ENCODE results near the gene WRAP53.

Gene WRAP53

GRCh38 chr17:7709031-7709430 is 20.8 kb downstream of the WRAP53 start:
- H2BK120ac ChIP-seq (ENCODE audit: low read depth, low read length), result no peak overlapping the region
- no peak overlapping the region for H3K27ac ChIP-seq (ENCODE audit: low read depth, low read length)
- no peak overlapping the region for H3K56ac ChIP-seq (ENCODE audit: low read length)
- no peaks in the 10 kb centered on the region for H3K36me3 ChIP-seq (ENCODE audit: control insufficient read depth, insufficient read depth, low read length)
- H3K79me1 ChIP-seq (ENCODE audit: low read length), result no peaks in the 10 kb centered on the region
- no peak overlapping the region for H2BK15ac ChIP-seq (replicated peaks; ENCODE audit: low read depth)
- H3K4me2 ChIP-seq (ENCODE audit: low read length), result no peak overlapping the region
- no peak overlapping the region for H4K8ac ChIP-seq (ENCODE audit: low read depth, low read length)
- H3K23ac ChIP-seq (ENCODE audit: low read length), result no peak overlapping the region
- H4K5ac ChIP-seq (ENCODE audit: low read length), result no peak overlapping the region
- H3K4ac ChIP-seq (ENCODE audit: low read depth, low read length), result no peak overlapping the region
- no peak overlapping the region for H3K18ac ChIP-seq (ENCODE audit: low read length)
- peaks cover 4% of the 10 kb centered on the region for H3K4me1 ChIP-seq (ENCODE audit: control insufficient read depth, low read depth, low read length)
- H3K27me3 ChIP-seq (ENCODE audit: insufficient read depth, low read length, poor library complexity), result peaks cover 3% of the 10 kb centered on the region
- no peak overlapping the region for H3K9ac ChIP-seq (ENCODE audit: low read length)
- no CpG with 5 or more reads among the region's 11 CpGs for WGBS (ENCODE audit: extremely low coverage, insufficient coverage, low lambda C conversion rate)
- no peaks in the 10 kb centered on the region for H3K79me2 ChIP-seq (ENCODE audit: control insufficient read depth, insufficient read depth, low read length)
- H2AK5ac ChIP-seq (ENCODE audit: low read length), result no peak overlapping the region
- DNase-seq, result no peak
- no peak overlapping the region for H3K4me3 ChIP-seq (ENCODE audit: low read length)
- no peak overlapping the region for H2BK5ac ChIP-seq (ENCODE audit: low read length)

- no peak overlapping the region for H3K4ac ChIP-seq (ENCODE audit: low read depth, low read length)
- no peak overlapping the region for H3K9ac ChIP-seq (ENCODE audit: low read length)
- H2AK5ac ChIP-seq (ENCODE audit: low read length), result no peak overlapping the region
- H2BK15ac ChIP-seq (replicated peaks; ENCODE audit: low read depth), result no peak overlapping the region
- peaks cover 3% of the 10 kb centered on the region for H3K27me3 ChIP-seq (ENCODE audit: insufficient read depth, low read length, poor library complexity)
- H3K4me2 ChIP-seq (ENCODE audit: low read length), result no peak overlapping the region
- no peak overlapping the region for H3K27ac ChIP-seq (ENCODE audit: low read depth, low read length)
- WGBS (ENCODE audit: extremely low coverage, insufficient coverage, low lambda C conversion rate), result no CpG with 5 or more reads among the region's 7 CpGs
- no peak overlapping the region for H3K56ac ChIP-seq (ENCODE audit: low read length)
- H3K79me1 ChIP-seq (ENCODE audit: low read length), result no peaks in the 10 kb centered on the region
- no peak overlapping the region for H2BK5ac ChIP-seq (ENCODE audit: low read length)
- H3K18ac ChIP-seq (ENCODE audit: low read length), result no peak overlapping the region
- no peaks in the 10 kb centered on the region for H3K79me2 ChIP-seq (ENCODE audit: control insufficient read depth, insufficient read depth, low read length)
- no peak overlapping the region for H3K23ac ChIP-seq (ENCODE audit: low read length)
- H3K4me1 ChIP-seq (ENCODE audit: control insufficient read depth, low read depth, low read length), result no peaks in the 10 kb centered on the region
- no peak for DNase-seq
- no peak overlapping the region for H3K4me3 ChIP-seq (ENCODE audit: low read length)
- H3K36me3 ChIP-seq (ENCODE audit: control insufficient read depth, insufficient read depth, low read length), result no peaks in the 10 kb centered on the region
- H4K5ac ChIP-seq (ENCODE audit: low read length), result no peak overlapping the region
- no peak overlapping the region for H2BK120ac ChIP-seq (ENCODE audit: low read depth, low read length)
- H4K8ac ChIP-seq (ENCODE audit: low read depth, low read length), result no peak overlapping the region
These were observed 22.0 kb downstream of the WRAP53 start for GRCh38 chr17:7710301-7710700.

- Histone ChIP-seq H2BK15ac (replicated peaks; ENCODE audit: low read depth) (no peak overlapping the region), H3K9ac (ENCODE audit: low read length) (no peak overlapping the region), H3K4ac (ENCODE audit: low read depth, low read length) (no peak overlapping the region), H3K56ac (ENCODE audit: low read length) (no peak overlapping the region), H3K4me2 (ENCODE audit: low read length) (no peak overlapping the region), H4K5ac (ENCODE audit: low read length) (no peak overlapping the region), H2BK5ac (ENCODE audit: low read length) (no peak overlapping the region), H3K18ac (ENCODE audit: low read length) (no peak overlapping the region), H2BK120ac (ENCODE audit: low read depth, low read length) (no peak overlapping the region), H3K27me3 (ENCODE audit: insufficient read depth, low read length, poor library complexity) (peaks cover under 1% of the 10 kb centered on the region), H3K4me1 (ENCODE audit: control insufficient read depth, low read depth, low read length) (peaks cover 3% of the 10 kb centered on the region), H3K79me1 (ENCODE audit: low read length) (no peaks in the 10 kb centered on the region), H3K27ac (ENCODE audit: low read depth, low read length) (no peak overlapping the region), H4K8ac (ENCODE audit: low read depth, low read length) (no peak overlapping the region), H3K4me3 (ENCODE audit: low read length) (no peak overlapping the region), H3K79me2 (ENCODE audit: control insufficient read depth, insufficient read depth, low read length) (no peaks in the 10 kb centered on the region), H2AK5ac (ENCODE audit: low read length) (no peak overlapping the region), H3K23ac (ENCODE audit: low read length) (no peak overlapping the region), H3K36me3 (ENCODE audit: control insufficient read depth, insufficient read depth, low read length) (no peaks in the 10 kb centered on the region)
- no CpG with 5 or more reads among the region's 7 CpGs for WGBS (ENCODE audit: extremely low coverage, insufficient coverage, low lambda C conversion rate)
- DNase-seq, result peak; percentile 56
These were observed 22.9 kb downstream of the WRAP53 start for GRCh38 chr17:7711051-7711755.

GRCh38 chr17:7712111-7712771 is 24.0 kb downstream of the WRAP53 start:
- Histone ChIP-seq H3K23ac (ENCODE audit: low read length) (no peak overlapping the region), H2BK5ac (ENCODE audit: low read length) (no peak overlapping the region), H3K27ac (ENCODE audit: low read depth, low read length) (no peak overlapping the region), H3K79me2 (ENCODE audit: control insufficient read depth, insufficient read depth, low read length) (no peaks in the 10 kb centered on the region), H3K9ac (ENCODE audit: low read length) (no peak overlapping the region), H3K56ac (ENCODE audit: low read length) (no peak overlapping the region), H4K5ac (ENCODE audit: low read length) (no peak overlapping the region), H3K18ac (ENCODE audit: low read length) (no peak overlapping the region), H3K79me1 (ENCODE audit: low read length) (no peaks in the 10 kb centered on the region), H3K36me3 (ENCODE audit: control insufficient read depth, insufficient read depth, low read length) (no peaks in the 10 kb centered on the region), H3K4me1 (ENCODE audit: control insufficient read depth, low read depth, low read length) (peaks cover 7% of the 10 kb centered on the region), H3K4me2 (ENCODE audit: low read length) (no peak overlapping the region), H3K27me3 (ENCODE audit: insufficient read depth, low read length, poor library complexity) (no peaks in the 10 kb centered on the region), H2AK5ac (ENCODE audit: low read length) (no peak overlapping the region), H3K4ac (ENCODE audit: low read depth, low read length) (no peak overlapping the region), H3K4me3 (ENCODE audit: low read length) (no peak overlapping the region), H2BK15ac (replicated peaks; ENCODE audit: low read depth) (no peak overlapping the region), H4K8ac (ENCODE audit: low read depth, low read length) (no peak overlapping the region), H2BK120ac (ENCODE audit: low read depth, low read length) (no peak overlapping the region)
- no CpG with 5 or more reads among the region's 19 CpGs for WGBS (ENCODE audit: extremely low coverage, insufficient coverage, low lambda C conversion rate)
- DNase-seq, result peak; percentile 36

- Histone ChIP-seq H3K23ac (ENCODE audit: low read length) (no peak overlapping the region), H3K79me2 (ENCODE audit: control insufficient read depth, insufficient read depth, low read length) (no peaks in the 10 kb centered on the region), H3K27me3 (ENCODE audit: insufficient read depth, low read length, poor library complexity) (no peaks in the 10 kb centered on the region), H4K8ac (ENCODE audit: low read depth, low read length) (no peak overlapping the region), H3K18ac (ENCODE audit: low read length) (no peak overlapping the region), H2BK120ac (ENCODE audit: low read depth, low read length) (no peak overlapping the region), H3K27ac (ENCODE audit: low read depth, low read length) (no peak overlapping the region), H2BK5ac (ENCODE audit: low read length) (no peak overlapping the region), H3K36me3 (ENCODE audit: control insufficient read depth, insufficient read depth, low read length) (no peaks in the 10 kb centered on the region), H2AK5ac (ENCODE audit: low read length) (no peak overlapping the region), H4K5ac (ENCODE audit: low read length) (no peak overlapping the region), H3K4me3 (ENCODE audit: low read length) (no peak overlapping the region), H2BK15ac (replicated peaks; ENCODE audit: low read depth) (no peak overlapping the region), H3K79me1 (ENCODE audit: low read length) (no peaks in the 10 kb centered on the region), H3K4me1 (ENCODE audit: control insufficient read depth, low read depth, low read length) (peaks cover 7% of the 10 kb centered on the region), H3K4me2 (ENCODE audit: low read length) (no peak overlapping the region), H3K56ac (ENCODE audit: low read length) (no peak overlapping the region), H3K4ac (ENCODE audit: low read depth, low read length) (no peak overlapping the region), H3K9ac (ENCODE audit: low read length) (no peak overlapping the region)
- no CpG with 5 or more reads among the region's 9 CpGs for WGBS (ENCODE audit: extremely low coverage, insufficient coverage, low lambda C conversion rate)
- no peak for DNase-seq
These were observed 25.5 kb downstream of the WRAP53 start for GRCh38 chr17:7713782-7714181.
